ENCODE results near the gene KRT23.
A peak's percentile ranks its signal among the peaks of the same experiment; 100 is the strongest.

The KRT23 gene

DNA sequence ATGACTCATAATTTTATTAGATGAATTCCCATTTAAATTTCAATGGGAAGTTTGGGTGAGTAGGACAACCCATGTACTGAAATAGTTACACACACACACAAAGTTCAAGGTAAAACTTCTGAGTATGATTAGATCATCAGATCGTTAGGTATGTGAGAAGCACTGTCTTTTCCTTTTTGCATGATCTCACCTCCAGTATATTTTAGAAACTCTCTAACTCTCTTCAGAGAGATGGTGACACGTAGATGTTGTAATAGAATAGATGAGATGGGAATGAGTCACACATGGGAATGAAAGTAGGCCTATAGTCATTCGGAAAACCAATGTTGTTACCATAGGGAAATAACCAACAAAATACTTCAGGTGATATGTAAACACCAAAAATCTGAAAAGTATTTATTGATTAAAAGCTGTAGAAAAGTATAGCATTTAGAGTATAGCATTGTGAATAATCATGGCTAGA, 22.2 kb downstream of the KRT23 start (continued):
- TF ChIP-seq, protein P1, sequence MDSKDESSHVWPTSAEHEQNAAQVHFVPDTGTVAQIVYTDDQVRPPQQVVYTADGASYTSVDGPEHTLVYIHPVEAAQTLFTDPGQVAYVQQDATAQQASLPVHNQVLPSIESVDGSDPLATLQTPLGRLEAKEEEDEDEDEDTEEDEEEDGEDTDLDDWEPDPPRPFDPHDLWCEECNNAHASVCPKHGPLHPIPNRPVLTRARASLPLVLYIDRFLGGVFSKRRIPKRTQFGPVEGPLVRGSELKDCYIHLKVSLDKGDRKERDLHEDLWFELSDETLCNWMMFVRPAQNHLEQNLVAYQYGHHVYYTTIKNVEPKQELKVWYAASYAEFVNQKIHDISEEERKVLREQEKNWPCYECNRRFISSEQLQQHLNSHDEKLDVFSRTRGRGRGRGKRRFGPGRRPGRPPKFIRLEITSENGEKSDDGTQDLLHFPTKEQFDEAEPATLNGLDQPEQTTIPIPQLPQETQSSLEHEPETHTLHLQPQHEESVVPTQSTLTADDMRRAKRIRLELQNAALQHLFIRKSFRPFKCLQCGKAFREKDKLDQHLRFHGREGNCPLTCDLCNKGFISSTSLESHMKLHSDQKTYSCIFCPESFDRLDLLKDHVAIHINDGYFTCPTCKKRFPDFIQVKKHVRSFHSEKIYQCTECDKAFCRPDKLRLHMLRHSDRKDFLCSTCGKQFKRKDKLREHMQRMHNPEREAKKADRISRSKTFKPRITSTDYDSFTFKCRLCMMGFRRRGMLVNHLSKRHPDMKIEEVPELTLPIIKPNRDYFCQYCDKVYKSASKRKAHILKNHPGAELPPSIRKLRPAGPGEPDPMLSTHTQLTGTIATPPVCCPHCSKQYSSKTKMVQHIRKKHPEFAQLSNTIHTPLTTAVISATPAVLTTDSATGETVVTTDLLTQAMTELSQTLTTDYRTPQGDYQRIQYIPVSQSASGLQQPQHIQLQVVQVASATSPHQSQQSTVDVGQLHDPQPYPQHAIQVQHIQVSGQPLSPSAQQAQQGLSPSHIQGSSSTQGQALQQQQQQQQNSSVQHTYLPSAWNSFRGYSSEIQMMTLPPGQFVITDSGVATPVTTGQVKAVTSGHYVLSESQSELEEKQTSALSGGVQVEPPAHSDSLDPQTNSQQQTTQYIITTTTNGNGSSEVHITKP (tag by site-specific recombination; IDR thresholded peaks at IDR 0.05): 0 out of 2 replicates have a peak, but pooled peaks have one; percentile 19
- TF ChIP-seq KLF7 (tag by site-specific recombination; IDR thresholded peaks at IDR 0.05; ENCODE audit: borderline replicate concordance): no peak
- TF ChIP-seq, protein P2, sequence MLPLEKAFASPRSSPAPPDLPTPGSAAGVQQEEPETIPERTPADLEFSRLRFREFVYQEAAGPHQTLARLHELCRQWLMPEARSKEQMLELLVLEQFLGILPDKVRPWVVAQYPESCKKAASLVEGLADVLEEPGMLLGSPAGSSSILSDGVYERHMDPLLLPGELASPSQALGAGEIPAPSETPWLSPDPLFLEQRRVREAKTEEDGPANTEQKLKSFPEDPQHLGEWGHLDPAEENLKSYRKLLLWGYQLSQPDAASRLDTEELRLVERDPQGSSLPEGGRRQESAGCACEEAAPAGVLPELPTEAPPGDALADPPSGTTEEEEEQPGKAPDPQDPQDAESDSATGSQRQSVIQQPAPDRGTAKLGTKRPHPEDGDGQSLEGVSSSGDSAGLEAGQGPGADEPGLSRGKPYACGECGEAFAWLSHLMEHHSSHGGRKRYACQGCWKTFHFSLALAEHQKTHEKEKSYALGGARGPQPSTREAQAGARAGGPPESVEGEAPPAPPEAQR (tag by site-specific recombination; IDR thresholded peaks at IDR 0.05): no peak
- no peak for TF ChIP-seq ZNF670 (tag by site-specific recombination; IDR thresholded peaks at IDR 0.05; ENCODE audit: low read depth)
- TF ChIP-seq ZNF155 (tag by site-specific recombination; IDR thresholded peaks at IDR 0.05): no peak
- TF ChIP-seq, protein P3, sequence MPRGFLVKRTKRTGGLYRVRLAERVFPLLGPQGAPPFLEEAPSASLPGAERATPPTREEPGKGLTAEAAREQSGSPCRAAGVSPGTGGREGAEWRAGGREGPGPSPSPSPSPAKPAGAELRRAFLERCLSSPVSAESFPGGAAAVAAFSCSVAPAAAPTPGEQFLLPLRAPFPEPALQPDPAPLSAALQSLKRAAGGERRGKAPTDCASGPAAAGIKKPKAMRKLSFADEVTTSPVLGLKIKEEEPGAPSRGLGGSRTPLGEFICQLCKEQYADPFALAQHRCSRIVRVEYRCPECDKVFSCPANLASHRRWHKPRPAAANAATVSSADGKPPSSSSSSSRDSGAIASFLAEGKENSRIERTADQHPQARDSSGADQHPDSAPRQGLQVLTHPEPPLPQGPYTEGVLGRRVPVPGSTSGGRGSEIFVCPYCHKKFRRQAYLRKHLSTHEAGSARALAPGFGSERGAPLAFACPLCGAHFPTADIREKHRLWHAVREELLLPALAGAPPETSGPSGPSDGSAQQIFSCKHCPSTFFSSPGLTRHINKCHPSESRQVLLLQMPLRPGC (tag by site-specific recombination; IDR thresholded peaks at IDR 0.05): peak; percentile 80
- TF ChIP-seq, protein P4, sequence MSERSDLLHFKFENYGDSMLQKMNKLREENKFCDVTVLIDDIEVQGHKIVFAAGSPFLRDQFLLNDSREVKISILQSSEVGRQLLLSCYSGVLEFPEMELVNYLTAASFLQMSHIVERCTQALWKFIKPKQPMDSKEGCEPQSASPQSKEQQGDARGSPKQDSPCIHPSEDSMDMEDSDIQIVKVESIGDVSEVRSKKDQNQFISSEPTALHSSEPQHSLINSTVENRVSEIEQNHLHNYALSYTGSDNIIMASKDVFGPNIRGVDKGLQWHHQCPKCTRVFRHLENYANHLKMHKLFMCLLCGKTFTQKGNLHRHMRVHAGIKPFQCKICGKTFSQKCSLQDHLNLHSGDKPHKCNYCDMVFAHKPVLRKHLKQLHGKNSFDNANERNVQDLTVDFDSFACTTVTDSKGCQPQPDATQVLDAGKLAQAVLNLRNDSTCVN (tag by site-specific recombination; optimal IDR thresholded peaks at IDR 0.05): no peak
- TF ChIP-seq ZNF23 (tag by site-specific recombination; IDR thresholded peaks at IDR 0.05; ENCODE audit: borderline replicate concordance): no peak
- no peak for TF ChIP-seq GLIS1 (tag by site-specific recombination; IDR thresholded peaks at IDR 0.05)
- TF ChIP-seq ZNF121 (tag by site-specific recombination; IDR thresholded peaks at IDR 0.05): no peak
- TF ChIP-seq OSR2 (tag by site-specific recombination; IDR thresholded peaks at IDR 0.05): no peak
- no peak for TF ChIP-seq ZNF600 (tag by site-specific recombination; IDR thresholded peaks at IDR 0.05)
- TF ChIP-seq, protein P5, sequence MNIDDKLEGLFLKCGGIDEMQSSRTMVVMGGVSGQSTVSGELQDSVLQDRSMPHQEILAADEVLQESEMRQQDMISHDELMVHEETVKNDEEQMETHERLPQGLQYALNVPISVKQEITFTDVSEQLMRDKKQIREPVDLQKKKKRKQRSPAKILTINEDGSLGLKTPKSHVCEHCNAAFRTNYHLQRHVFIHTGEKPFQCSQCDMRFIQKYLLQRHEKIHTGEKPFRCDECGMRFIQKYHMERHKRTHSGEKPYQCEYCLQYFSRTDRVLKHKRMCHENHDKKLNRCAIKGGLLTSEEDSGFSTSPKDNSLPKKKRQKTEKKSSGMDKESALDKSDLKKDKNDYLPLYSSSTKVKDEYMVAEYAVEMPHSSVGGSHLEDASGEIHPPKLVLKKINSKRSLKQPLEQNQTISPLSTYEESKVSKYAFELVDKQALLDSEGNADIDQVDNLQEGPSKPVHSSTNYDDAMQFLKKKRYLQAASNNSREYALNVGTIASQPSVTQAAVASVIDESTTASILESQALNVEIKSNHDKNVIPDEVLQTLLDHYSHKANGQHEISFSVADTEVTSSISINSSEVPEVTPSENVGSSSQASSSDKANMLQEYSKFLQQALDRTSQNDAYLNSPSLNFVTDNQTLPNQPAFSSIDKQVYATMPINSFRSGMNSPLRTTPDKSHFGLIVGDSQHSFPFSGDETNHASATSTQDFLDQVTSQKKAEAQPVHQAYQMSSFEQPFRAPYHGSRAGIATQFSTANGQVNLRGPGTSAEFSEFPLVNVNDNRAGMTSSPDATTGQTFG (tag by site-specific recombination; IDR thresholded peaks at IDR 0.05; ENCODE audit: borderline replicate concordance): no peak
- no peak for TF ChIP-seq ZNF140 (tag by site-specific recombination; IDR thresholded peaks at IDR 0.05)
- no peak for TF ChIP-seq ZNF776 (tag by site-specific recombination; IDR thresholded peaks at IDR 0.05; ENCODE audit: borderline replicate concordance)
- TF ChIP-seq, protein P6, sequence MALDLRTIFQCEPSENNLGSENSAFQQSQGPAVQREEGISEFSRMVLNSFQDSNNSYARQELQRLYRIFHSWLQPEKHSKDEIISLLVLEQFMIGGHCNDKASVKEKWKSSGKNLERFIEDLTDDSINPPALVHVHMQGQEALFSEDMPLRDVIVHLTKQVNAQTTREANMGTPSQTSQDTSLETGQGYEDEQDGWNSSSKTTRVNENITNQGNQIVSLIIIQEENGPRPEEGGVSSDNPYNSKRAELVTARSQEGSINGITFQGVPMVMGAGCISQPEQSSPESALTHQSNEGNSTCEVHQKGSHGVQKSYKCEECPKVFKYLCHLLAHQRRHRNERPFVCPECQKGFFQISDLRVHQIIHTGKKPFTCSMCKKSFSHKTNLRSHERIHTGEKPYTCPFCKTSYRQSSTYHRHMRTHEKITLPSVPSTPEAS (tag by site-specific recombination; IDR thresholded peaks at IDR 0.05): no peak
- TF ChIP-seq ZBTB48 (tag by site-specific recombination; IDR thresholded peaks at IDR 0.05): no peak
- no peak for TF ChIP-seq KLF10 (tag by site-specific recombination; IDR thresholded peaks at IDR 0.05)
- no peak for TF ChIP-seq RBAK (tag by site-specific recombination; IDR thresholded peaks at IDR 0.05)
- TF ChIP-seq TRIM28 (IDR thresholded peaks at IDR 0.05; ENCODE audit: borderline replicate concordance, low read length): no peak
- no peak for TF ChIP-seq MYNN (tag by site-specific recombination; IDR thresholded peaks at IDR 0.05; ENCODE audit: borderline replicate concordance)
- no peak for TF ChIP-seq ZNF157 (tag by site-specific recombination; IDR thresholded peaks at IDR 0.05)
- TF ChIP-seq ZFHX2 (tag by site-specific recombination; conservative IDR thresholded peaks at IDR 0.05): no peak
- TF ChIP-seq ZNF423 (tag by site-specific recombination; IDR thresholded peaks at IDR 0.05): no peak

All from HEK293 (cell line).